IMR-90 (cell line): ENCODE measurements around the gene RHOT2. TPM values are rescaled to one million over a fixed set of nuclear protein-coding genes. Genes with fewer than 3 reads are reported as not detected.
A peak's percentile ranks its signal among the peaks of the same experiment; 100 is the strongest.

Source experiments
- ATAC-seq: fragments of 200-7000 bp; cut with Tn5 transposase; 2 replicates; pipeline ENCODE4 v1.9.1; 2020; ENCODE audit warnings: low read depth, mild to moderate bottlenecking, moderate library complexity
- BruUV-seq: library from RNA; stranded (reverse); fragments of 400-500 nt; replicated peaks from 2 replicates; lab custom pipeline; 2021; lab: Mats Ljungman, UMichigan
- CTCF ChIA-PET: fragments of 300-600 bp; formaldehyde crosslinking; extraction: SDS; loops from one replicate; lab custom pipeline; 2021; ENCODE audit warnings: antibody characterized with exemption; lab: Yijun Ruan, JAX
- POLR2A ChIA-PET: fragments of 300-600 bp; sonication (Branson Sonifier 250); formaldehyde crosslinking; loops from one replicate; lab custom pipeline; 2022; ENCODE audit warnings: antibody characterized with exemption; ENCODE audit not compliant: unreplicated experiment; lab: Charles Lee
- DNase-seq: peaks from one replicate; pipeline ENCODE4 v3.0.0; 2013
- H2AFZ ChIP-seq: replicated peaks from 2 replicates; pipeline ENCODE3; 2013; ENCODE audit warnings: low read length, mild to moderate bottlenecking; ENCODE audit not compliant: poor library complexity
- H2AK5ac ChIP-seq: 2 replicates; pipeline ENCODE4 v1.6.1; 2013; ENCODE audit warnings: low read depth, low read length, inconsistent platforms
- H2AK9ac ChIP-seq: replicated peaks from 2 replicates; pipeline ENCODE3; 2013; ENCODE audit warnings: mild to moderate bottlenecking, low read depth, low read length, moderate library complexity; ENCODE audit not compliant: poor library complexity
- H2BK120ac ChIP-seq: 2 replicates; pipeline ENCODE4 v1.6.1; 2013; ENCODE audit warnings: low read depth, low read length, inconsistent platforms
- H2BK15ac ChIP-seq: 3 replicates; pipeline ENCODE4 v1.6.1; 2013; ENCODE audit warnings: low read depth, low read length, inconsistent platforms
- H2BK20ac ChIP-seq: 2 replicates; pipeline ENCODE4 v1.6.1; 2013; ENCODE audit warnings: low read depth, mild to moderate bottlenecking, inconsistent platforms, low read length, moderate library complexity
- H2BK5ac ChIP-seq: 2 replicates; pipeline ENCODE4 v1.6.1; 2013; ENCODE audit warnings: mild to moderate bottlenecking, low read depth, low read length, inconsistent platforms; ENCODE audit not compliant: poor library complexity, severe bottlenecking
- H3K14ac ChIP-seq: replicated peaks from 2 replicates; pipeline ENCODE4 v1.6.1; 2013; ENCODE audit warnings: low read depth, low read length, inconsistent platforms
- H3K18ac ChIP-seq: 2 replicates; pipeline ENCODE4 v1.6.1; 2013; ENCODE audit warnings: low read depth, low read length, control low read depth
- H3K23ac ChIP-seq: 2 replicates; pipeline ENCODE4 v1.6.1; 2013; ENCODE audit warnings: low read depth, low read length, inconsistent platforms
- H3K27ac ChIP-seq: 2 replicates; pipeline ENCODE4 v1.5.1; 2013; ENCODE audit warnings: mild to moderate bottlenecking, control low read depth, low read length; ENCODE audit not compliant: insufficient read depth
- H3K27me3 ChIP-seq: 2 replicates; pipeline ENCODE4 v1.6.1; 2013; ENCODE audit warnings: low read length; ENCODE audit not compliant: control insufficient read depth, insufficient read depth
- H3K36me3 ChIP-seq: 2 replicates; pipeline ENCODE4 v1.6.1; 2013; ENCODE audit warnings: low read length, mixed read lengths; ENCODE audit not compliant: control insufficient read depth, insufficient read depth
- H3K4ac ChIP-seq: 2 replicates; pipeline ENCODE4 v1.6.1; 2013; ENCODE audit warnings: low read depth, low read length, inconsistent platforms
- H3K4me1 ChIP-seq: 2 replicates; pipeline ENCODE4 v1.6.1; 2013; ENCODE audit warnings: low read length, mixed read lengths; ENCODE audit not compliant: control insufficient read depth, insufficient read depth
- H3K4me2 ChIP-seq: 2 replicates; pipeline ENCODE4 v1.6.1; 2013; ENCODE audit warnings: low read depth, mild to moderate bottlenecking, control low read depth, low read length, moderate library complexity
- H3K4me3 ChIP-seq: 2 replicates; pipeline ENCODE4 v1.5.1; 2013; ENCODE audit warnings: low read depth, mild to moderate bottlenecking, control low read depth, low read length, moderate library complexity; ENCODE audit not compliant: insufficient read depth
- H3K56ac ChIP-seq: 2 replicates; pipeline ENCODE4 v1.6.1; 2013; ENCODE audit warnings: low read length, inconsistent platforms; ENCODE audit not compliant: insufficient read depth; ENCODE audit errors: extremely low read depth
- H3K79me1 ChIP-seq, 2 experiments: 2 replicates each; pipeline ENCODE4 v1.6.1; 2013; ENCODE audit warnings: low read length in 2 of 2, inconsistent platforms in 1 of 2, low read depth in 1 of 2
- H3K9ac ChIP-seq: 2 replicates; pipeline ENCODE4 v1.6.1; 2013; ENCODE audit warnings: low read depth, low read length, control low read depth
- H3K9me1 ChIP-seq: 2 replicates; pipeline ENCODE4 v1.6.1; 2013; ENCODE audit warnings: low read length, inconsistent platforms; ENCODE audit not compliant: insufficient read depth
- H3K9me3 ChIP-seq: 2 replicates; pipeline ENCODE4 v1.6.1; 2013; ENCODE audit warnings: low read length; ENCODE audit not compliant: control insufficient read depth, insufficient read depth
- H4K20me1 ChIP-seq: 2 replicates; pipeline ENCODE4 v1.6.1; 2013; ENCODE audit warnings: low read length, inconsistent platforms; ENCODE audit not compliant: insufficient read depth
- H4K5ac ChIP-seq: 2 replicates; pipeline ENCODE4 v1.6.1; 2013; ENCODE audit warnings: mild to moderate bottlenecking, low read depth, low read length, control low read depth
- H4K8ac ChIP-seq, 2 experiments: 2 replicates each; pipeline ENCODE4 v1.6.1; 2013; ENCODE audit warnings: low read depth in 2 of 2, low read length in 2 of 2, control low read depth in 1 of 2, inconsistent platforms in 1 of 2
- H4K91ac ChIP-seq: 2 replicates; pipeline ENCODE4 v1.6.1; 2013; ENCODE audit warnings: low read depth, low read length, inconsistent platforms; ENCODE audit not compliant: insufficient read depth
- FOS ChIP-seq: fragments of 150-350 bp; IDR thresholded peaks from 2 replicates; pipeline ENCODE4 v1.6.1; 2016; ENCODE audit warnings: low read depth, low read length
- USF2 ChIP-seq: fragments of 150-350 bp; IDR thresholded peaks from 2 replicates; pipeline ENCODE4 v1.6.1; 2017; ENCODE audit warnings: mild to moderate bottlenecking, antibody characterized with exemption, low read length, low read depth
- WGBS, 2 experiments: methylation state at CpG; one replicate each; pipeline versions ENCODE4 v1.1.5 to v1.1.7; 2013; ENCODE audit warnings: missing lambda C conversion rate in 2 of 2; ENCODE audit not compliant: insufficient read length in 1 of 2; ENCODE audit errors: extremely low coverage in 2 of 2; 5-methylcytosine and 5-hydroxymethylcytosine counted together
- dilution Hi-C: fragments of 300-500 bp; cut with HindIII; formaldehyde crosslinking; loops from one replicate; pipeline ENCODE4 v1.14.3; 2018; ENCODE audit warnings: low sequenced_read_pairs; ENCODE audit not compliant: unreplicated experiment
- in situ Hi-C: fragments of 300-500 bp; cut with MboI; formaldehyde crosslinking; loops from 3 replicates; pipeline ENCODE4 v1.14.3; 2019; ENCODE audit warnings: low sequenced_read_pairs, inconsistent platforms, mixed read lengths
- intact Hi-C: fragments of 100-400 bp; cut with micrococcal nuclease; formaldehyde crosslinking; loops from 2 replicates; pipeline ENCODE4 v1.10.0; 2022
- polyA plus RNA-seq, 3 experiments: library from polyadenylated mRNA; depleted of rRNA; stranded (reverse); fragments of >200 nt; gene quantifications; 2 replicates each; pipeline ENCODE4 v1.2.3, GENCODE V29; 2012; ENCODE audit warnings: low replicate concordance in 1 of 3
- total RNA-seq: library from RNA; depleted of rRNA; stranded (reverse); fragments of >200 nt; gene quantifications from 2 replicates; pipeline ENCODE4 v1.2.3, GENCODE V29; 2012

Gene RHOT2
- total and polyA plus RNA-seq, 2 of the 4 experiments (the other 2 are of a cell fraction): 20.3 to 181 TPM

DNA sequence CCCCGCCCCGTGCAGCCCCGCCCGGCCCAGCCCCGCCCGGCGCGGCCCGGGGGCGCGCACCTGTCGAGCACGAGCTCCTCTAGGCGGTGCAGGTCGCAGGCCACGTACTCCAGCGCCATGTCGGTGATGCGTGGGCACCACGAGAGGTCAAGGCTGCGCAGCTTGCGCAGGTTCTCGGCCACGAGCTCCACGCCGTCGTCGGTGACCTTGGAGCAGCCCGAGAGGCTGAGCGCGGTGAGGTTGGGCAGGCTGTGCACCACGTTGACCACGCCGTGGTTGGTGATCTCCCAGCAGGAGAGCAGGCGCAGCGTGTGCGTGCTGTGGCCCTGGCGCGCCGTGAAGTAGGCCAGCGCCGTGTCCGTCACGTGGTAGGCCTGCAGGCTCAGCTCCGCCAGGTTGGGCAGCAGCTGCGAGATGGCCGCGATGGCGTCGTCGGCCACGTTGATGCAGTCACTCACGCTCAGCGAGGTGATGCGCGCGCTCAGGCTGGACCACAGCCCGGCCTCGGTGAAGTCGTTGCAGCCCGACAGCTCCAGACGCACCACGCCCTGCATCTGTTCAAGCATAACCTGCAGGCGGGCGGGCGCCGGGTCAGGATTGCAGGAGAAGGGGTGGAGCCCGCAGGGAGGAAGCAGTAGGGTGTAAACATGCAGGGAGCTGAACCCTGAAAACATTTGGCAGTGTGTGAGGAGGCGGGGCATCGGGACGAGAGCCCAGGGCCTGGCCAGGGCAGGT is 27.6 kb downstream of the RHOT2 start:
- CTCF ChIA-PET: no interaction called here
- no peak overlapping the region for H4K91ac ChIP-seq
- H4K20me1 ChIP-seq: peaks cover 4% of the 10 kb centered on the region
- dilution Hi-C loops: no loop called here
- H2AK9ac ChIP-seq: no peak overlapping the region
- peaks cover 4% of the 10 kb centered on the region; the same call in 1 of the 2 replicates for H3K9me1 ChIP-seq
- no peaks in the 10 kb centered on the region for H3K79me1 ChIP-seq
- H3K9me3 ChIP-seq: no peaks in the 10 kb centered on the region; the same call in 1 of the 2 replicates
- no peak overlapping the region for H2BK120ac ChIP-seq
- H3K4me3 ChIP-seq: no peak overlapping the region
- H2BK15ac ChIP-seq: no peak overlapping the region
- peaks cover 62% of the 10 kb centered on the region for H3K27me3 ChIP-seq
- H3K14ac ChIP-seq: no peak overlapping the region
- TF ChIP-seq FOS (no peak), USF2 (peak; percentile 58; the same call in 1 of the 2 replicates)
- H2BK20ac ChIP-seq: no peak overlapping the region
- POLR2A ChIA-PET: no interaction called here
- 0 out of 2 replicates have a peak overlapping the region, but pooled peaks have one; percentile 22 for H3K4me2 ChIP-seq
- no peak overlapping the region for H3K27ac ChIP-seq
- ATAC-seq (peak; percentile 36), DNase-seq (no peak)
- no peak overlapping the region for H3K23ac ChIP-seq
- H2AFZ ChIP-seq: peak overlapping the region; percentile 78
- WGBS, 2 experiments: 3% methylated on average over 55 of the region's 71 CpGs; no CpG with 5 or more reads in 1 of the 2 experiments
- no peak overlapping the region for H4K8ac ChIP-seq
- no peak overlapping the region for H2AK5ac ChIP-seq
- intact Hi-C loops: no loop called here
- no peaks in the 10 kb centered on the region for H3K36me3 ChIP-seq
- no peak overlapping the region for H4K5ac ChIP-seq
- H3K56ac ChIP-seq: no peak overlapping the region
- in situ Hi-C loops: no loop called here
- no peak overlapping the region for H3K18ac ChIP-seq
- no TSS peak for BruUV-seq
- H3K9ac ChIP-seq: no peak overlapping the region
- H2BK5ac ChIP-seq: no peak overlapping the region
- H3K4ac ChIP-seq: no peak overlapping the region
- peaks cover 3% of the 10 kb centered on the region; the same call in 1 of the 2 replicates for H3K4me1 ChIP-seq
